ENCODE results near the gene GJD2.

DNA sequence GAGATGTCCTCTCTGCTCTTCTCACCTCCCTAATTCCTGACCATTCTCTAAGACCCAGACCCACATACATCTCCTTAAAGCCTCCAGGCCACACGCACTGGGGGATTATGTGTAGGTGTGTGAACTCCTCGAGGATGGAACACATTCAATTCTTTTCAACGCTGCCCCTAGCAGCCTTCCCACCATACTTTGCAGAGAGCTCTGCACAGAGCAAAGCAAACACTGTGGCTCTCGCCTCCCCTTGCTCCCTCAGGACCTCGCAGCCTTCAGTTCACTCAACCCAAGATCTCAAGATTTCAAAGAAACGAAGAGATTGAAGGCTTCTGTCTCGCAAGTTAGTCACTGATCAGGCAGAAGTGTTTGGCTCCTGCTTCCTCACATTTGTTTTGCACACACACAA, 34.5 kb upstream of the GJD2 start:
- TF ChIP-seq CTCF (conservative IDR thresholded peaks at IDR 0.05; ENCODE audit: low read length) (no peak), EZH2phosphoT487 (IDR thresholded peaks at IDR 0.05; ENCODE audit: borderline replicate concordance) (no peak)

Data from Loucy (cell line).